HG03025 (cell line): ENCODE results near the gene VAMP3.

Experiments
- ATAC-seq: cut with Tn5 transposase; IDR thresholded peaks from one replicate; pipeline ENCODE4 v1.9.1; 2021; ENCODE audit warnings: mild to moderate bottlenecking, moderate library complexity; ENCODE audit not compliant: unreplicated experiment, low FRiP score

The VAMP3 gene

GRCh38 chr1:7809742-7810141 is 38.6 kb downstream of the VAMP3 start:
- no peak for ATAC-seq

- no peak for ATAC-seq
Measured at GRCh38 chr1:7810395-7810794, 39.3 kb downstream of the VAMP3 start.

GRCh38 chr1:7811476-7811875 is 40.4 kb downstream of the VAMP3 start:
- no peak for ATAC-seq

- ATAC-seq, result no peak
Measured at GRCh38 chr1:7813677-7814373, 42.7 kb downstream of the VAMP3 start.

- ATAC-seq, result no peak
Measured at GRCh38 chr1:7821282-7821681, 50.2 kb downstream of the VAMP3 start.

- ATAC-seq, result no peak
Measured at GRCh38 chr1:7824701-7825100, 53.6 kb downstream of the VAMP3 start.

- no peak for ATAC-seq
Measured at GRCh38 chr1:7826363-7826762, 55.3 kb downstream of the VAMP3 start.

GRCh38 chr1:7827126-7827955 is 56.2 kb downstream of the VAMP3 start:
- ATAC-seq, result no peak
